ENCODE data around the gene BORCS5.

The BORCS5 gene

GRCh38 chr12:12473223-12473622 lies 116.3 kb downstream of the BORCS5 start:
- Histone ChIP-seq H3K9ac (ENCODE audit: low read length) (no peak overlapping the region), H3K4me1 (ENCODE audit: insufficient read depth, low read length, severe bottlenecking) (no peaks in the 10 kb centered on the region), H3K27ac (ENCODE audit: low read depth, low read length, poor library complexity, severe bottlenecking) (no peak overlapping the region)

GRCh38 chr12:12474471-12474928 lies 117.6 kb downstream of the BORCS5 start:
- no peak overlapping the region for H3K4me3 ChIP-seq (ENCODE audit: low read depth, low read length, poor library complexity, severe bottlenecking)
- no peaks in the 10 kb centered on the region for H3K79me2 ChIP-seq (ENCODE audit: insufficient read depth, low read length)
- no peak for TF ChIP-seq EZH2 (IDR thresholded peaks at IDR 0.05; ENCODE audit: borderline replicate concordance, low read length)
- TF ChIP-seq, protein P1, sequence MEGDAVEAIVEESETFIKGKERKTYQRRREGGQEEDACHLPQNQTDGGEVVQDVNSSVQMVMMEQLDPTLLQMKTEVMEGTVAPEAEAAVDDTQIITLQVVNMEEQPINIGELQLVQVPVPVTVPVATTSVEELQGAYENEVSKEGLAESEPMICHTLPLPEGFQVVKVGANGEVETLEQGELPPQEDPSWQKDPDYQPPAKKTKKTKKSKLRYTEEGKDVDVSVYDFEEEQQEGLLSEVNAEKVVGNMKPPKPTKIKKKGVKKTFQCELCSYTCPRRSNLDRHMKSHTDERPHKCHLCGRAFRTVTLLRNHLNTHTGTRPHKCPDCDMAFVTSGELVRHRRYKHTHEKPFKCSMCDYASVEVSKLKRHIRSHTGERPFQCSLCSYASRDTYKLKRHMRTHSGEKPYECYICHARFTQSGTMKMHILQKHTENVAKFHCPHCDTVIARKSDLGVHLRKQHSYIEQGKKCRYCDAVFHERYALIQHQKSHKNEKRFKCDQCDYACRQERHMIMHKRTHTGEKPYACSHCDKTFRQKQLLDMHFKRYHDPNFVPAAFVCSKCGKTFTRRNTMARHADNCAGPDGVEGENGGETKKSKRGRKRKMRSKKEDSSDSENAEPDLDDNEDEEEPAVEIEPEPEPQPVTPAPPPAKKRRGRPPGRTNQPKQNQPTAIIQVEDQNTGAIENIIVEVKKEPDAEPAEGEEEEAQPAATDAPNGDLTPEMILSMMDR (IDR thresholded peaks at IDR 0.05; ENCODE audit: low read length) = no peak
- H3K27me3 ChIP-seq (ENCODE audit: insufficient read depth, low read length) = no peaks in the 10 kb centered on the region
- H3K9ac ChIP-seq (ENCODE audit: low read length) = no peak overlapping the region
- no peak overlapping the region for H3K4me2 ChIP-seq (ENCODE audit: low read length)
- H3K27ac ChIP-seq (ENCODE audit: low read depth, low read length, poor library complexity, severe bottlenecking) = no peak overlapping the region
- H4K20me1 ChIP-seq (ENCODE audit: insufficient read depth, low read length) = no peaks in the 10 kb centered on the region
- H3K36me3 ChIP-seq (ENCODE audit: insufficient read depth, low read length) = peaks cover 5% of the 10 kb centered on the region
- H3K4me1 ChIP-seq (ENCODE audit: insufficient read depth, low read length, severe bottlenecking) = no peaks in the 10 kb centered on the region
- H3F3A ChIP-seq (ENCODE audit: insufficient read depth, low read length) = no peaks in the 10 kb centered on the region
- no peaks in the 10 kb centered on the region for H3K9me2 ChIP-seq (ENCODE audit: low read depth, low read length)
- no peak overlapping the region for H2AFZ ChIP-seq (ENCODE audit: low read length)
- H3K9me3 ChIP-seq (ENCODE audit: low read length) = no peaks in the 10 kb centered on the region

More at GRCh38 chr12:12473223-12473622, 116.3 kb downstream of the BORCS5 start:
- Histone ChIP-seq H3K9me2 (ENCODE audit: low read depth, low read length) (no peaks in the 10 kb centered on the region), H3K9me3 (ENCODE audit: low read length) (no peaks in the 10 kb centered on the region), H3K4me3 (ENCODE audit: low read depth, low read length, poor library complexity, severe bottlenecking) (no peak overlapping the region), H3K36me3 (ENCODE audit: insufficient read depth, low read length) (peaks cover 5% of the 10 kb centered on the region), H3K79me2 (ENCODE audit: insufficient read depth, low read length) (no peaks in the 10 kb centered on the region), H4K20me1 (ENCODE audit: insufficient read depth, low read length) (no peaks in the 10 kb centered on the region), H3K4me2 (ENCODE audit: low read length) (no peak overlapping the region), H3K27me3 (ENCODE audit: insufficient read depth, low read length) (no peaks in the 10 kb centered on the region), H3F3A (ENCODE audit: insufficient read depth, low read length) (no peaks in the 10 kb centered on the region), H2AFZ (ENCODE audit: low read length) (no peak overlapping the region)
- TF ChIP-seq, protein P1 (IDR thresholded peaks at IDR 0.05; ENCODE audit: low read length) = no peak
- no peak for TF ChIP-seq EZH2 (IDR thresholded peaks at IDR 0.05; ENCODE audit: borderline replicate concordance, low read length)

- Histone ChIP-seq H3K27ac (ENCODE audit: low read depth, low read length, poor library complexity, severe bottlenecking) (no peak overlapping the region), H3K36me3 (ENCODE audit: insufficient read depth, low read length) (peaks cover 8% of the 10 kb centered on the region), H3F3A (ENCODE audit: insufficient read depth, low read length) (no peaks in the 10 kb centered on the region), H3K9me3 (ENCODE audit: low read length) (no peaks in the 10 kb centered on the region), H3K9me2 (ENCODE audit: low read depth, low read length) (no peaks in the 10 kb centered on the region), H3K4me1 (ENCODE audit: insufficient read depth, low read length, severe bottlenecking) (no peaks in the 10 kb centered on the region), H3K4me2 (ENCODE audit: low read length) (no peak overlapping the region), H3K9ac (ENCODE audit: low read length) (no peak overlapping the region), H3K4me3 (ENCODE audit: low read depth, low read length, poor library complexity, severe bottlenecking) (no peak overlapping the region), H3K79me2 (ENCODE audit: insufficient read depth, low read length) (no peaks in the 10 kb centered on the region), H3K27me3 (ENCODE audit: insufficient read depth, low read length) (no peaks in the 10 kb centered on the region), H2AFZ (ENCODE audit: low read length) (no peak overlapping the region), H4K20me1 (ENCODE audit: insufficient read depth, low read length) (no peaks in the 10 kb centered on the region)
- TF ChIP-seq, protein P1 (IDR thresholded peaks at IDR 0.05; ENCODE audit: low read length) = no peak
- no peak for TF ChIP-seq EZH2 (IDR thresholded peaks at IDR 0.05; ENCODE audit: borderline replicate concordance, low read length)
Measured at GRCh38 chr12:12474931-12475795, 118.3 kb downstream of the BORCS5 start.

Measured in OCI-LY1 (cell line).